Measurements from ENCODE around the gene EPS8L1.

DNA sequence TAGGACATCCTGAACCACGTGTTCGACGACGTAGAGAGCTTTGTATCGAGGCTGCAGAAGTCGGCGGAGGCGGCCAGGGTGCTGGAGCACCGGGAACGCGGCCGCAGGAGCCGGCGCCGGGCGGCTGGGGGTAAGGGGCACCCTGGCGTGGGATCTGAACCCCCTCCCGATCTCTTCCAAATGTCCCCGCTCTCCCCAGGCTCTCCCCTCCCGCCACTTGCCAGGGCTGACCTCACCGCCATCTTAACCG, 6.0 kb downstream of the EPS8L1 start:
- TF ChIP-seq, protein P1, sequence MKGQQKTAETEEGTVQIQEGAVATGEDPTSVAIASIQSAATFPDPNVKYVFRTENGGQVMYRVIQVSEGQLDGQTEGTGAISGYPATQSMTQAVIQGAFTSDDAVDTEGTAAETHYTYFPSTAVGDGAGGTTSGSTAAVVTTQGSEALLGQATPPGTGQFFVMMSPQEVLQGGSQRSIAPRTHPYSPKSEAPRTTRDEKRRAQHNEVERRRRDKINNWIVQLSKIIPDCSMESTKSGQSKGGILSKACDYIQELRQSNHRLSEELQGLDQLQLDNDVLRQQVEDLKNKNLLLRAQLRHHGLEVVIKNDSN (IDR thresholded peaks at IDR 0.05; ENCODE audit: borderline replicate concordance, low read depth) = 0 out of 2 replicates have a peak, but pooled peaks have one; percentile 2
- TF ChIP-seq SIN3A (IDR thresholded peaks at IDR 0.05; ENCODE audit: borderline replicate concordance, low read depth, low read length) (no peak), SMC3 (IDR thresholded peaks at IDR 0.05; ENCODE audit: low read depth, low read length) (no peak), ELF1 (IDR thresholded peaks at IDR 0.05) (no peak), EZH2phosphoT487 (IDR thresholded peaks at IDR 0.05; ENCODE audit: borderline replicate concordance, low read depth) (no peak), RFX5 (IDR thresholded peaks at IDR 0.05; ENCODE audit: low read length) (no peak), EP300 (IDR thresholded peaks at IDR 0.05; ENCODE audit: borderline replicate concordance in 1 of 2, low read depth in 1 of 2, low read length in 1 of 2) (no peak), NRF1 (IDR thresholded peaks at IDR 0.05; ENCODE audit: low read depth, low read length) (no peak)
- TF ChIP-seq, protein P2, sequence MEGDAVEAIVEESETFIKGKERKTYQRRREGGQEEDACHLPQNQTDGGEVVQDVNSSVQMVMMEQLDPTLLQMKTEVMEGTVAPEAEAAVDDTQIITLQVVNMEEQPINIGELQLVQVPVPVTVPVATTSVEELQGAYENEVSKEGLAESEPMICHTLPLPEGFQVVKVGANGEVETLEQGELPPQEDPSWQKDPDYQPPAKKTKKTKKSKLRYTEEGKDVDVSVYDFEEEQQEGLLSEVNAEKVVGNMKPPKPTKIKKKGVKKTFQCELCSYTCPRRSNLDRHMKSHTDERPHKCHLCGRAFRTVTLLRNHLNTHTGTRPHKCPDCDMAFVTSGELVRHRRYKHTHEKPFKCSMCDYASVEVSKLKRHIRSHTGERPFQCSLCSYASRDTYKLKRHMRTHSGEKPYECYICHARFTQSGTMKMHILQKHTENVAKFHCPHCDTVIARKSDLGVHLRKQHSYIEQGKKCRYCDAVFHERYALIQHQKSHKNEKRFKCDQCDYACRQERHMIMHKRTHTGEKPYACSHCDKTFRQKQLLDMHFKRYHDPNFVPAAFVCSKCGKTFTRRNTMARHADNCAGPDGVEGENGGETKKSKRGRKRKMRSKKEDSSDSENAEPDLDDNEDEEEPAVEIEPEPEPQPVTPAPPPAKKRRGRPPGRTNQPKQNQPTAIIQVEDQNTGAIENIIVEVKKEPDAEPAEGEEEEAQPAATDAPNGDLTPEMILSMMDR (IDR thresholded peaks at IDR 0.05) = no peak
- TF ChIP-seq, protein P3, sequence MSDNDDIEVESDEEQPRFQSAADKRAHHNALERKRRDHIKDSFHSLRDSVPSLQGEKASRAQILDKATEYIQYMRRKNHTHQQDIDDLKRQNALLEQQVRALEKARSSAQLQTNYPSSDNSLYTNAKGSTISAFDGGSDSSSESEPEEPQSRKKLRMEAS (IDR thresholded peaks at IDR 0.05; ENCODE audit: low read depth) = no peak; the same call in 1 of the 2 replicates
